Heart right ventricle (tissue), 16 donors: ENCODE measurements around the gene NPAS3. TPM values are rescaled to one million over a fixed set of nuclear protein-coding genes. Genes with fewer than 3 reads are reported as not detected.

Source experiments
- ATAC-seq, 8 donors: fragments of 200-7000 bp; cut with Tn5 transposase; one replicate each; pipeline ENCODE4 v1.9.1; 2020; ENCODE audit warnings: mild to moderate bottlenecking in 8 of 8, moderate library complexity in 8 of 8, moderate number of reproducible peaks in 1 of 8
- DNase-seq, 2 donors: peaks; one replicate each; pipeline ENCODE4 v3.0.0-alpha.2; 2020
- H3K27ac ChIP-seq, 10 donors: fragments of 200-600 bp; sonication (generic) in 2 of 10; one replicate each; pipeline versions ENCODE4 v1.5.0 to v1.8.0; 2020 to 2022; ENCODE audit warnings: mild to moderate bottlenecking in 3 of 10
- H3K27me3 ChIP-seq, 7 donors: fragments of 200-600 bp; one replicate each; pipeline ENCODE4 v1.8.0; 2021 to 2022; ENCODE audit warnings: mild to moderate bottlenecking in 2 of 7
- H3K36me3 ChIP-seq, 9 donors: fragments of 200-600 bp; sonication (generic) in 1 of 9; one replicate each; pipeline versions ENCODE4 v1.5.0 to v1.8.0; 2020 to 2022; ENCODE audit warnings: mild to moderate bottlenecking in 2 of 9
- H3K4me1 ChIP-seq, 9 donors: fragments of 200-600 bp; sonication (generic) in 1 of 9; one replicate each; pipeline versions ENCODE4 v1.5.0 to v1.8.0; 2020 to 2022; ENCODE audit warnings: mild to moderate bottlenecking in 4 of 9
- H3K4me3 ChIP-seq, 10 donors: fragments of 200-600 bp; sonication (generic) in 2 of 10; one replicate each; pipeline versions ENCODE4 v1.5.0 to v1.8.0; 2020 to 2022; ENCODE audit warnings: mild to moderate bottlenecking in 7 of 10, moderate library complexity in 2 of 10
- H3K9me3 ChIP-seq, 11 donors: fragments of 200-600 bp in 10 of 11; sonication (generic) in 2 of 11; one replicate each; pipeline versions ENCODE4 v1.5.0 to v1.8.0; 2013 to 2022; ENCODE audit warnings: mild to moderate bottlenecking in 2 of 11, control low read depth in 1 of 11, moderate library complexity in 1 of 11
- WGBS, 2 donors: extraction: QIAGEN DNeasy Blood & Tissue Kit; methylation state at CpG; one replicate each; pipeline ENCODE4 v1.1.7; 2013; ENCODE audit warnings: inconsistent platforms in 1 of 2; 5-methylcytosine and 5-hydroxymethylcytosine counted together
- intact Hi-C, 10 donors: fragments of 100-400 bp; cut with DNase I; formaldehyde crosslinking; loops; one replicate each; pipeline versions ENCODE4 v1.11.1 to v1.14.2; 2022
- polyA plus RNA-seq, 2 donors: library from polyadenylated mRNA; stranded (reverse); fragments of 200-250 nt; gene quantifications; one replicate each; pipeline ENCODE4 v1.2.3, GENCODE V29; 2013
- total RNA-seq, 10 donors: library from RNA; stranded (reverse); fragmentation: NEBNext Ultra II Directional in 3 of 10; extraction: Animal tissue kit (Norgen Biotek cat#: 25700) in 3 of 10; gene quantifications; one replicate each; pipeline versions ENCODE4 v1.2.1 to v1.2.4, GENCODE V29; 2021 to 2023
- TF ChIP-seq, protein P1 (sequence below), 9 donors: fragments of 200-600 bp; sonication (generic) in 2 of 9; IDR thresholded peaks; one replicate each; pipeline versions ENCODE4 v1.5.0 to v1.8.0; 2021 to 2022; ENCODE audit warnings: antibody characterized with exemption in 9 of 9, mild to moderate bottlenecking in 5 of 9, moderate library complexity in 1 of 9
- donor health status: Arrhythmogenic right ventricular cardiomyopathy.
- donor health status: ischemic (EF 13 %, LVEDD 7.1; RV severe dilation, severe dysfunction).
- donor health status: healthy with polysubstance abuse.
- donor health status: DM: no; HTN: yes; CAD: no.
- donor health status: DM: no; HTN: no; CAD: no.
- donor health status: ischemic (EF 25% LVEDD 6.9; RV normal size, moderate dysfunction).
- donor health status: ischemic (EF 25% LVEDD 5.7; RV mildly dilated, moderate dysfunction).
- donor health status: healthy.
- donor health status: DM: yes; HTN: yes; CAD: no.
- donor health status: Ischemic cardiomyopathy.
- donor health status: ischemic (EF 35%, LVEDD 5.7; RV mildly dilated, moderate dysfunction).
- donor health status: nonischemic (EF 11% LVEDD 7.7; RV severe dilation, severe dysfunction).
- donor health status: DM: yes; HTN: yes; CAD: no.
- donor health status: PGD.
- donor health status: ischemic (EF 29% LVEDD 5.4; RV normal size, mild dysfunction).
- donor health status: nonischemic (EF 23%, LVEDD 6.1; RV moderate dilation, normal function).

NPAS3 gene
- total and polyA plus RNA-seq, 12 donors, result 0.12 to 2.8 (median 0.99) TPM

DNA sequence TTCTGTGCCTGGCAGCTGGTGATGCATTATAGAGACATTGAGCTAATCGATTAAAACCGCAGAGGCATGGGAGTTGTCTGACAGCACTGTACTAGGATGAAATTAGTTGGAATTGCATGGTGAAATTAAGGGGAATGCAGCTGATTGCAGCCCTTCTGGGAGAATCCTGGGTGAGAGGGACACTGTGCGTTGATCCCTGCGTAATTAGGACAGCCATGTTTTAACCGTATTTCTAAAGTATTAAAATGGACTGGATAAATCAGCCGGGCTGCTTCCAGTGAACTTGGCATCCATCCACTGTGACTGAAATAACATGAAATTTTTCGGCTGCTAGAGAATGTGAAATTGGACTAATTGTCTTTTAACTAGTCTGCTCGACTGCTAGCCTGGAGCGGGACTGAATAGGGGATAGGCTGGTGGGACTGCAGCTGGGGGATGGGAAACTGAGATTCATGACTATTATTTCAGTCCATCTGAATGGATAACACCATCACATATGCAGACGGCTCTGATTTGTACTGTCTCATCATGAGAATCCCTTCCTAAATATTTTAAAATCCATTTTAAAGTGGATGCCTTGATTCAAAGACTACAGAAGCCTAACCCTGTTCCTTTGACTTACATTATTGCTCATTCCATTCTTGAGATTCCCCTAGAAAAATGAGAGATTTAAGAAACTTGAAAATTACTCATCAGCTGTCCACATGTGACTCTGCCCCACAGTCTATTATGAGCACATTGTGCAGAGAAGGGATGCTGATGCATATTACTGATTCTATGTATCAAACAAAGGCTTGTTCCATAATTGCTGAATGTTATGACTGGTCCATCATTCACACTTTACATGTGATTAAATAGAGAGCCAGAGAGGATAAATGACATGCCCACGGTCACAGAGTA, 343.9 kb downstream of the NPAS3 start:
- Histone ChIP-seq H3K27ac (no peak overlapping the region), H3K4me1 (no peaks in the 10 kb centered on the region), H3K4me3 (peak overlapping the region in 2 of 10 donors; percentile 24 to 28), H3K36me3 (no peaks in the 10 kb centered on the region), H3K9me3 (no peaks in the 10 kb centered on the region), H3K27me3 (no peaks in the 10 kb centered on the region)
- WGBS, 2 donors, result 68 to 74% methylated on average over 11 of the region's 11 CpGs
- ATAC-seq, result no peak
- intact Hi-C loops, result no loop called here
- TF ChIP-seq, protein P1, sequence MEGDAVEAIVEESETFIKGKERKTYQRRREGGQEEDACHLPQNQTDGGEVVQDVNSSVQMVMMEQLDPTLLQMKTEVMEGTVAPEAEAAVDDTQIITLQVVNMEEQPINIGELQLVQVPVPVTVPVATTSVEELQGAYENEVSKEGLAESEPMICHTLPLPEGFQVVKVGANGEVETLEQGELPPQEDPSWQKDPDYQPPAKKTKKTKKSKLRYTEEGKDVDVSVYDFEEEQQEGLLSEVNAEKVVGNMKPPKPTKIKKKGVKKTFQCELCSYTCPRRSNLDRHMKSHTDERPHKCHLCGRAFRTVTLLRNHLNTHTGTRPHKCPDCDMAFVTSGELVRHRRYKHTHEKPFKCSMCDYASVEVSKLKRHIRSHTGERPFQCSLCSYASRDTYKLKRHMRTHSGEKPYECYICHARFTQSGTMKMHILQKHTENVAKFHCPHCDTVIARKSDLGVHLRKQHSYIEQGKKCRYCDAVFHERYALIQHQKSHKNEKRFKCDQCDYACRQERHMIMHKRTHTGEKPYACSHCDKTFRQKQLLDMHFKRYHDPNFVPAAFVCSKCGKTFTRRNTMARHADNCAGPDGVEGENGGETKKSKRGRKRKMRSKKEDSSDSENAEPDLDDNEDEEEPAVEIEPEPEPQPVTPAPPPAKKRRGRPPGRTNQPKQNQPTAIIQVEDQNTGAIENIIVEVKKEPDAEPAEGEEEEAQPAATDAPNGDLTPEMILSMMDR (IDR thresholded peaks at IDR 0.05), result no peak
- DNase-seq, result no peak

DNA sequence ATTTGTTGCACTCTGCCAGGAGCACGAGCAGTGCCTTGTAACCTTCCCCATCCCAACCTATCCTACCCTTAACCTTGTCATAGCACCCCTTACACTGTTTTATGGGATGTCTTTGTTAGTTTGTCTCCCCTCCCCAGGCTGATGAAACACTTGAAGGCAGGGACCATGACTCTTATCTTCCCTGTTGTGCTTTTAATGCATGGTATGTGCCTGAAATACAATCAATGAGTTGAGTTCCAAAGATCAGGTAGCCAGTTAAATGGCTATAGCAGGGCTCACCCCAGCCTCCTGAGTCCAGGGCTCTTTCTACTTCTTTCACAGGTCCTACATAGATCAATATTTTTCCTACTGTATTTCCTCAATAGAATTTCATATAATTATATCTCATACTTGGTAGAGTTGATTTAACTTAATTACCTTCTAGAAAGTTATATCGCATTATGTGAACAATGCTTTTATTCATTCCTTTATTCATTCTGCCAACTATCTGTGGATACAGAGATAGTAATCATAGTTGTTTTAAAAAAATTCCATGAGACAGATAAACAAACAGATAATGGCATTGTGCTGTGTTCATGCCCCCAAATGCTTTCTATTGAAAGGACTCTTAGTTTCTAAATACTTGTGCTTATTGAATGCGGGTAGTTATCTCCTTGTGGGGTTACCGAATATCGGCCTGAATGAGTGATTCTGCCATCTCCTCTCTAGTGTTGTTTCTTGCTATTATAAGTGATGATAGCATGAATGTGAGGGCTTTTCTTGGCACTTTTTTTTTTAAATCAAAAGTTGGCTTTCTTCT, 347.4 kb downstream of the NPAS3 start:
- no peak for ATAC-seq
- intact Hi-C loops, result no loop called here
- Histone ChIP-seq H3K27ac (no peak overlapping the region), H3K9me3 (no peaks in the 10 kb centered on the region), H3K4me1 (no peaks in the 10 kb centered on the region), H3K4me3 (no peak overlapping the region), H3K36me3 (no peaks in the 10 kb centered on the region), H3K27me3 (no peaks in the 10 kb centered on the region)
- TF ChIP-seq, protein P1 (IDR thresholded peaks at IDR 0.05), result no peak
- no peak for DNase-seq
- 94% methylated on average over 5 of the region's 5 CpGs for WGBS, 2 donors

DNA sequence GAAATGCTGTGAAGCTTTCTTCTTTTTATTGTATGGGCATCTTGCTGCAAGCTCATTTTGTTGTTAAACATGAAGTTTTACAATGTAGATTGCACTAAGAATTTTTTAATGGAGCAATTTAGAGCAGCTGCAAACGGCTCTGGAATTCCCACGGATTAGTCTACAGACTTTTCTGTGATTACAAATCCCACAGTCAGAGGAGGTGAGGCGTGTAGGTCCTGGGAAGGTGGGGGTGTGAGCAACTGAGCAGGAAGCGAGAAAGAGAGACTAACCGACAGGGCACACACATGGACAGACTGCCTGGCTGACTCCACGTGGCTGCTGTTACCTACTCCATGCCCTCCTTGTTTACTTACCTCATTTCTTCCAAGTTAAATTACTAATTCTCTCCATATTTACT, 348.5 kb downstream of the NPAS3 start:
- TF ChIP-seq, protein P1 (IDR thresholded peaks at IDR 0.05), result no peak
- WGBS, 2 donors, result 44 to 54% methylated on average over 6 of the region's 6 CpGs
- Histone ChIP-seq H3K27ac (no peak overlapping the region), H3K4me3 (no peak overlapping the region), H3K27me3 (no peaks in the 10 kb centered on the region), H3K4me1 (no peaks in the 10 kb centered on the region), H3K9me3 (peaks cover 0 to 3% (median 0%) of the 10 kb centered on the region in 11 donors), H3K36me3 (no peaks in the 10 kb centered on the region)
- DNase-seq (no peak), ATAC-seq (no peak)
- intact Hi-C loops, result no loop called here

- TF ChIP-seq, protein P1 (IDR thresholded peaks at IDR 0.05), result no peak
- Histone ChIP-seq H3K4me3 (no peak overlapping the region), H3K27me3 (no peaks in the 10 kb centered on the region), H3K4me1 (no peaks in the 10 kb centered on the region), H3K36me3 (no peaks in the 10 kb centered on the region), H3K27ac (no peak overlapping the region), H3K9me3 (peaks cover 0 to 4% (median 0%) of the 10 kb centered on the region in 11 donors)
- intact Hi-C loops, result no loop called here
- DNase-seq (no peak), ATAC-seq (no peak)
- 75 to 76% methylated on average over 4 of the region's 4 CpGs for WGBS, 2 donors
Measured at GRCh38 chr14:33290641-33291040, 352.0 kb downstream of the NPAS3 start.
